Eye (tissue), 1 donor: ENCODE measurements around the gene ANGPTL4.
"Not testable (repeated sequence)": the region's sequence is repeated elsewhere in the genome, so short reads cannot be mapped to it uniquely, and the experiment has no call there.

Source experiments
- DNase-seq: peaks from one replicate; pipeline ENCODE4 v3.0.0-alpha.2; 2015

Gene ANGPTL4

GRCh38 chr19:8366121-8366581 lies 2.2 kb downstream of the ANGPTL4 start:
- no peak for DNase-seq

GRCh38 chr19:8366961-8367326 lies 3.0 kb downstream of the ANGPTL4 start:
- no peak for DNase-seq

- peak; percentile 89 for DNase-seq
These were observed 3.5 kb downstream of the ANGPTL4 start for GRCh38 chr19:8367327-8368001.

- DNase-seq = no peak
These were observed 6.4 kb downstream of the ANGPTL4 start for GRCh38 chr19:8370176-8371010.

- no peak for DNase-seq
These were observed 7.3 kb downstream of the ANGPTL4 start for GRCh38 chr19:8371011-8371804.

- DNase-seq = no peak
These were observed 10.2 kb downstream of the ANGPTL4 start for GRCh38 chr19:8373867-8374813.

- DNase-seq = not testable (repeated sequence)
These were observed 11.8 kb downstream of the ANGPTL4 start for GRCh38 chr19:8375766-8376165.

GRCh38 chr19:8376373-8376974 lies 12.5 kb downstream of the ANGPTL4 start:
- not testable (repeated sequence) for DNase-seq

- DNase-seq = no peak
These were observed 13.6 kb downstream of the ANGPTL4 start for GRCh38 chr19:8377598-8377997.

- not testable (repeated sequence) for DNase-seq
These were observed 15.4 kb downstream of the ANGPTL4 start for GRCh38 chr19:8379156-8379891.

- DNase-seq = not testable (repeated sequence)
These were observed 20.6 kb downstream of the ANGPTL4 start for GRCh38 chr19:8384569-8384968.

GRCh38 chr19:8385103-8385502 lies 21.1 kb downstream of the ANGPTL4 start:
- not testable (repeated sequence) for DNase-seq

GRCh38 chr19:8385566-8385965 lies 21.6 kb downstream of the ANGPTL4 start:
- not testable (repeated sequence) for DNase-seq

GRCh38 chr19:8386419-8386818 lies 22.5 kb downstream of the ANGPTL4 start:
- DNase-seq = not testable (repeated sequence)

- no peak for DNase-seq
These were observed 23.0 kb downstream of the ANGPTL4 start for GRCh38 chr19:8386990-8387389.

- no peak for DNase-seq
These were observed 24.0 kb downstream of the ANGPTL4 start for GRCh38 chr19:8387688-8388611.

GRCh38 chr19:8388612-8388958 lies 24.6 kb downstream of the ANGPTL4 start:
- DNase-seq = no peak

GRCh38 chr19:8389891-8390616 lies 26.1 kb downstream of the ANGPTL4 start, which contains the start of gene RAB11B:
RAB11B (plus strand) TSS chr19:8390360; CDS start chr19:8390417, 57 bp downstream.
- DNase-seq = peak; percentile 100

- peak; percentile 98 for DNase-seq
These were observed 26.6 kb downstream of the ANGPTL4 start for GRCh38 chr19:8390617-8390981.
